MCF 10A (cell line): ENCODE measurements around the gene KANSL3. TPM values are rescaled to one million over a fixed set of nuclear protein-coding genes. Genes with fewer than 3 reads are reported as not detected.
A peak's percentile ranks its signal among the peaks of the same experiment; 100 is the strongest.

ENCODE experiments used
- BruUV-seq: library from RNA; stranded (reverse); fragments of 400-500 nt; replicated peaks from 2 replicates; lab custom pipeline; 2021; lab: Mats Ljungman, UMichigan
- CTCF ChIA-PET: fragments of 300-600 bp; sonication (Branson Sonifier 250); formaldehyde crosslinking; extraction: SDS; loops from one replicate; lab custom pipeline; 2021; ENCODE audit warnings: antibody characterized with exemption, inconsistent platforms; lab: Yijun Ruan, JAX
- POLR2A ChIA-PET: fragments of 300-600, 350-650 bp; sonication (Branson Sonifier 250); formaldehyde crosslinking; extraction: SDS; loops from one replicate; lab custom pipeline; 2020; ENCODE audit warnings: antibody characterized with exemption, inconsistent platforms; lab: Yijun Ruan, JAX
- DNase-seq: peaks from one replicate; pipeline ENCODE4 v3.0.0-alpha.2; 2018; ENCODE audit not compliant: unreplicated experiment
- H3K27ac Mint-ChIP-seq: one replicate; pipeline ENCODE4 v1.8.0; 2022; ENCODE audit warnings: mild to moderate bottlenecking, low read depth, mixed read lengths; ENCODE audit not compliant: unreplicated experiment
- H3K27me3 Mint-ChIP-seq: one replicate; pipeline ENCODE4 v1.8.0; 2022; ENCODE audit warnings: mixed read lengths; ENCODE audit not compliant: insufficient read depth, unreplicated experiment
- H3K36me3 Mint-ChIP-seq: one replicate; pipeline ENCODE4 v1.8.0; 2022; ENCODE audit warnings: mild to moderate bottlenecking, moderate library complexity, mixed read lengths; ENCODE audit not compliant: insufficient read depth, unreplicated experiment
- H3K4me1 Mint-ChIP-seq: one replicate; pipeline ENCODE4 v1.8.0; 2022; ENCODE audit warnings: mixed read lengths; ENCODE audit not compliant: insufficient read depth, unreplicated experiment
- H3K4me3 Mint-ChIP-seq: one replicate; pipeline ENCODE4 v1.8.0; 2022; ENCODE audit warnings: mild to moderate bottlenecking, moderate library complexity, mixed read lengths; ENCODE audit not compliant: unreplicated experiment
- H3K9me3 Mint-ChIP-seq: one replicate; pipeline ENCODE4 v1.8.0; 2022; ENCODE audit warnings: mixed read lengths; ENCODE audit not compliant: unreplicated experiment
- intact Hi-C: fragments of 100-400 bp; cut with micrococcal nuclease; formaldehyde crosslinking; loops from 2 replicates; pipeline ENCODE4 v1.14.1; 2022
- total RNA-seq: library from RNA; stranded (reverse); gene quantifications from 2 replicates; pipeline ENCODE4 v1.2.3, GENCODE V29; 2022
- TF ChIP-seq, protein P1 (sequence below): fragments of 200-600 bp; IDR thresholded peaks from one replicate; pipeline ENCODE4 v1.8.0; 2022; ENCODE audit warnings: antibody characterized with exemption, mild to moderate bottlenecking; ENCODE audit not compliant: unreplicated experiment

Gene KANSL3
- total RNA-seq, 1 experiment from 2014 or later, result 41.4 TPM

DNA sequence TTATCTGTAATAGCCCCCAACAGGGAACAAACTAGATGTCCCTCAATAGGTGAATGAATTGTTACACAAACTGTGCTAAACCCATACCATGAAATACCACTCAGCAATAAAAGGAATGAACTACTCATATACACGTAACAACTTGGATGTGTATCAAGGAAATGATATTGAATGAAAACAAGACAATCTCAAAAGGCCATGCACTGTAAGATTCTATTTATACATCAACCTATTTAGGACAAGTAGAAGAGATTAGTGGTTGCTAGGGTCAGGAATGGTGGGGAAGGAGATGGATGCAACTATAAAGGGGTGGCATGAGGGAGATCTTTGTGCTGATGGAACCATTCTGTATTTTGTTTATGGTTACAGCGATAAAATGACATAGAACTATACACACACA lies 47.1 kb downstream of the KANSL3 start:
- H3K4me3 Mint-ChIP-seq, result no peak overlapping the region
- no peaks in the 10 kb centered on the region for H3K9me3 Mint-ChIP-seq
- CTCF ChIA-PET, result no interaction called here
- no peaks in the 10 kb centered on the region for H3K27me3 Mint-ChIP-seq
- DNase-seq, result no peak
- POLR2A ChIA-PET, result interaction anchor here (0.6 kb wide), 1 partner anchor 15 kb away, joined by 4 read pairs; no protein-coding TSS in a partner anchor
- intact Hi-C loops, result no loop called here
- TF ChIP-seq, protein P1, sequence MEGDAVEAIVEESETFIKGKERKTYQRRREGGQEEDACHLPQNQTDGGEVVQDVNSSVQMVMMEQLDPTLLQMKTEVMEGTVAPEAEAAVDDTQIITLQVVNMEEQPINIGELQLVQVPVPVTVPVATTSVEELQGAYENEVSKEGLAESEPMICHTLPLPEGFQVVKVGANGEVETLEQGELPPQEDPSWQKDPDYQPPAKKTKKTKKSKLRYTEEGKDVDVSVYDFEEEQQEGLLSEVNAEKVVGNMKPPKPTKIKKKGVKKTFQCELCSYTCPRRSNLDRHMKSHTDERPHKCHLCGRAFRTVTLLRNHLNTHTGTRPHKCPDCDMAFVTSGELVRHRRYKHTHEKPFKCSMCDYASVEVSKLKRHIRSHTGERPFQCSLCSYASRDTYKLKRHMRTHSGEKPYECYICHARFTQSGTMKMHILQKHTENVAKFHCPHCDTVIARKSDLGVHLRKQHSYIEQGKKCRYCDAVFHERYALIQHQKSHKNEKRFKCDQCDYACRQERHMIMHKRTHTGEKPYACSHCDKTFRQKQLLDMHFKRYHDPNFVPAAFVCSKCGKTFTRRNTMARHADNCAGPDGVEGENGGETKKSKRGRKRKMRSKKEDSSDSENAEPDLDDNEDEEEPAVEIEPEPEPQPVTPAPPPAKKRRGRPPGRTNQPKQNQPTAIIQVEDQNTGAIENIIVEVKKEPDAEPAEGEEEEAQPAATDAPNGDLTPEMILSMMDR, result no peak
- H3K36me3 Mint-ChIP-seq, result peaks cover 52% of the 10 kb centered on the region
- no peak overlapping the region for H3K27ac Mint-ChIP-seq
- BruUV-seq, result no TSS peak
- H3K4me1 Mint-ChIP-seq, result no peaks in the 10 kb centered on the region

DNA sequence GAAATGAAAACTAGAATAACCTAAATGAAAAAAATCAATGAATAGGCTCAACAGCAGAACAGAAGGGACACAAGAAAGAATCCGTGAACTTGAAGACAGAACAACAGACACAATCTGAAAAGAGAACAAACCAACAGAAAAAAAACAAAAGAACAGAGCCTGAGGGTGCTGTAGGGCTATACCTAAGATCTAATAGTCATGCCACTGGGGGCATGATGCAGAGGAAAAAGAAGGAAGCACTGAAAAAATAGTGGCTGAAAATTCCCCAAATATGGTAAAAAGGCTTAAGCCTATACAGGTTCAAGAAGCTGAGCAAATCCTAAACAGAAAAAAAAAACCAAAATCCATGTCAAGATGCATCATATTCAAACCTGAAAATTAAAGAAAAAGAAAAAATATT lies 50.3 kb downstream of the KANSL3 start:
- ChIA-PET POLR2A (no interaction called here), CTCF (no interaction called here)
- Mint-ChIP-seq H3K27me3 (no peaks in the 10 kb centered on the region), H3K36me3 (peaks cover 47% of the 10 kb centered on the region), H3K27ac (no peak overlapping the region), H3K9me3 (no peaks in the 10 kb centered on the region), H3K4me1 (peaks cover 10% of the 10 kb centered on the region), H3K4me3 (no peak overlapping the region)
- intact Hi-C loops, result no loop called here
- BruUV-seq, result no TSS peak
- DNase-seq, result no peak
- TF ChIP-seq, protein P1, result no peak

DNA sequence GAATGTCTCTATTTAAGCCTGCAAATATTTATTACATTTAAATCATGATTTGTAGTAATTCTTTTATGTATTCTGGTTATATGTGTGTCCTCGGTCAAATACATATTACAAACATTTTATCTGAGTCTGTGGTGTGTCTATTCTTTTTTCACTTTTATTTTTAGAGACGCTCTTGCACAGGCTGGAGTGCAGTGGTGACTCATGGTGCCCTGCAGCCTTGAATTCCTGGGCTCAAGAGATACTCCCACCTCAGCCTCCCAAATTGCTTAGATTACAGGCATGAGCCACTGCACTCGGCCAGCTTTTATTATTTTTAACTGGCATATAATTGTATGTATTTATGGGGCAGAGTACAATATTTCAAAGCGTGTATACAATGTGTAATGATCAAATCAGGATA lies 54.1 kb downstream of the KANSL3 start:
- intact Hi-C loops, result no loop called here
- H3K36me3 Mint-ChIP-seq, result peaks cover 33% of the 10 kb centered on the region
- H3K27ac Mint-ChIP-seq, result no peak overlapping the region
- ChIA-PET POLR2A (interaction anchor here (0.6 to 1.7 kb wide), 4 partner anchors 10 to 40 kb away, joined by 3 to 9 read pairs (median 5); no protein-coding TSS in a partner anchor), CTCF (interaction anchor here (0.6 kb wide), 1 partner anchor 16 kb away, joined by 3 read pairs; no protein-coding TSS in a partner anchor)
- no peaks in the 10 kb centered on the region for H3K9me3 Mint-ChIP-seq
- TF ChIP-seq, protein P1, result no peak
- DNase-seq, result peak; percentile 64
- no peaks in the 10 kb centered on the region for H3K27me3 Mint-ChIP-seq
- no TSS peak for BruUV-seq
- peaks cover 10% of the 10 kb centered on the region for H3K4me1 Mint-ChIP-seq
- no peak overlapping the region for H3K4me3 Mint-ChIP-seq

DNA sequence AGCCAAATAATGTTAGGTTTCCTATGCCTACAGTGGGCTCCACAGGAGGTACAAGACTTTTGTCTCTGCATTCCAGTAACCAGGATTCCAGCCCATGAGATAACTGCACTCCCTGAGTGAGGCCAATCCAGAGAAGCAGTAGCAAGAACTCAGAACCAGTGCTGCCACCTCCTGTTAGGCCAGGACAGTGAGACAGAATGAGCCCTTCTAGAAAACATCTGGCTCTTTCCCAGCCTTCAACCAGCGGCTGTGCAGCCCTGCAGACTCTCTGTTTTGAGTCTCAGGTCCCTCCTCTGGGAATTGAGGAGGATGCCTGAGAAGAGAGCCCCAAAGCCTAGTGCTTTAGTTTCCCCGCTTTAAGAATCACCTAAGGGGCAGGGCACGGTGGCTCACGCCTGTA lies 57.3 kb downstream of the KANSL3 start:
- TF ChIP-seq, protein P1, result no peak
- intact Hi-C loops, result no loop called here

More for the DNA sequence above, 57.3 kb downstream of the KANSL3 start:
- Mint-ChIP-seq H3K36me3 (peaks cover 15% of the 10 kb centered on the region), H3K4me3 (no peak overlapping the region), H3K27ac (no peak overlapping the region), H3K9me3 (no peaks in the 10 kb centered on the region), H3K4me1 (peaks cover 10% of the 10 kb centered on the region), H3K27me3 (no peaks in the 10 kb centered on the region)
- ChIA-PET CTCF (interaction anchor here (1.3 to 1.6 kb wide), 2 partner anchors 26 kb away, joined by 3 to 5 read pairs; no protein-coding TSS in a partner anchor), POLR2A (no interaction called here)
- peak; percentile 9 for DNase-seq
- BruUV-seq, result no TSS peak
